NCI-H345 (cell line): ENCODE measurements around the gene ABTB2.

ENCODE experiments used
- DNase-seq: peaks from one replicate; lab custom pipeline; 2025; lab: John Stamatoyannopoulos, UW

ABTB2 gene

GRCh38 chr11:34341931-34342533, 15.8 kb downstream of the ABTB2 start:
- DNase-seq: no peak

GRCh38 chr11:34341096-34341495, 16.7 kb downstream of the ABTB2 start:
- no peak for DNase-seq

GRCh38 chr11:34340653-34341052, 17.2 kb downstream of the ABTB2 start:
- DNase-seq: no peak

- DNase-seq: no peak
Observed at GRCh38 chr11:34339149-34340064, 18.4 kb downstream of the ABTB2 start.

- no peak for DNase-seq
Observed at GRCh38 chr11:34337016-34337415, 20.8 kb downstream of the ABTB2 start.

GRCh38 chr11:34335801-34336200, 22.0 kb downstream of the ABTB2 start:
- DNase-seq: no peak

- no peak for DNase-seq
Observed at GRCh38 chr11:34335331-34335730, 22.5 kb downstream of the ABTB2 start.

GRCh38 chr11:34333787-34334186, 24.0 kb downstream of the ABTB2 start:
- no peak for DNase-seq

GRCh38 chr11:34332524-34332923, 25.3 kb downstream of the ABTB2 start:
- no peak for DNase-seq

GRCh38 chr11:34331736-34332135, 26.1 kb downstream of the ABTB2 start:
- no peak for DNase-seq

GRCh38 chr11:34331329-34331728, 26.5 kb downstream of the ABTB2 start:
- DNase-seq: peak; percentile 53

- DNase-seq: peak; percentile 12
Observed at GRCh38 chr11:34330653-34331052, 27.2 kb downstream of the ABTB2 start.

GRCh38 chr11:34329876-34330275, 27.9 kb downstream of the ABTB2 start:
- no peak for DNase-seq

GRCh38 chr11:34328632-34328910, 29.2 kb downstream of the ABTB2 start:
- no peak for DNase-seq

- DNase-seq: no peak
Observed at GRCh38 chr11:34327804-34328631, 29.8 kb downstream of the ABTB2 start.

- no peak for DNase-seq
Observed at GRCh38 chr11:34324466-34324865, 33.3 kb downstream of the ABTB2 start.

GRCh38 chr11:34323601-34324000, 34.2 kb downstream of the ABTB2 start:
- DNase-seq: no peak

GRCh38 chr11:34318111-34319037, 39.4 kb downstream of the ABTB2 start:
- DNase-seq: no peak

- no peak for DNase-seq
Observed at GRCh38 chr11:34317666-34318065, 40.1 kb downstream of the ABTB2 start.

GRCh38 chr11:34317036-34317360, 40.8 kb downstream of the ABTB2 start:
- DNase-seq: no peak

- DNase-seq: no peak
Observed at GRCh38 chr11:34316347-34317035, 41.3 kb downstream of the ABTB2 start.
